HG03066 (cell line): ENCODE data around the gene LMO7.
"Not testable (repeated sequence)": the region's sequence is repeated elsewhere in the genome, so short reads cannot be mapped to it uniquely, and the experiment has no call there.

Experiments
- ATAC-seq: cut with Tn5 transposase; IDR thresholded peaks from one replicate; pipeline ENCODE4 v1.9.1; 2021; ENCODE audit warnings: low read depth; ENCODE audit not compliant: unreplicated experiment

LMO7 gene

DNA sequence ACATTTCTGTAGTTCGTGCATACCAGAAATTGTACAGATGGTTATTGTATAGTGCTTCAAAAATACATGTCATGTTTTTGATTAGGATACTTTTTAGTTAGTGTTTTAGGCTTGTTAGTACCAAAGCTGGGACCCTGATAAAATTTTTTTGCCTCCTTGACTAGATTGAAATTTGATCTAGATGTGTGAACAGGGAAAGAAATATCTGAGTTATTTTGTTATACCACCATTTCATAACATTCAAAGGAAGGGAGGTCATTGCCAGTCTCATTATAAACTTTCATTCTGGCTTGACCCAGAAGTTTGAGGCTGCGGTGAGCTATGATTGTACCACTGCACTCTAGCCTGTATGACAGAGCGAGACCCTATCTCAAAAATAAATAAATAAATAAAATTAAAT, 9.0 kb downstream of the LMO7 start:
- no peak for ATAC-seq

DNA sequence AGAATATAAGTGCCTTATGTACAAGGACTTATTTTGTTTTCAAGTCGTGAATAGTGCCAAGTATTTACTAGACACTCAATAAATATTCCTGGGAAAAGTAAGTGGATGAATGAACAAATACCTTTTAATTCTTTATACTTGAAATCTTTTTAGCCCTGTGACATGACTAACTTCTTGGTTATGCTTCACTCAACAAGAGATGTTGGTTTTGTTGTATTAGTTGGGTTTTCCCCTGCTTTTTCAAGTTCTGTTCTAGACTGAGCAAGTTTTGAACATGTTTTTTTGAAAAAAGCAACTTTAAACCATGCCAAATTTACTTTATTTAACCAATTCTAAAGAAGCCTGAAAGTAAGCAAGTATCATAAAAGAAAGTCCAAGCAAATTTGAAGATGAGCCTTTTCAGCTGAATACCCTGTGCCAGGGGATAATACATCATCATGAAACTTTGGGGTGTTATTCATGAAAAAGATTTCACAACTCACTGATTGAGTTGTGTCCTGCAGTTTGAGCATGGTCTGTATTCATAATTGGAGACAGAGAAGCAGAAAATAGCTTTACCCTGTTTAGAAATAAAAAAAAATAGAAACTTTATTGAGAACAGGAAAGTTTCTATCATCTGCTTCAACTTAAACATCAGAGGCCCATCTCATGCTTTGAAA, 11.1 kb downstream of the LMO7 start:
- peak; percentile 81 for ATAC-seq

DNA sequence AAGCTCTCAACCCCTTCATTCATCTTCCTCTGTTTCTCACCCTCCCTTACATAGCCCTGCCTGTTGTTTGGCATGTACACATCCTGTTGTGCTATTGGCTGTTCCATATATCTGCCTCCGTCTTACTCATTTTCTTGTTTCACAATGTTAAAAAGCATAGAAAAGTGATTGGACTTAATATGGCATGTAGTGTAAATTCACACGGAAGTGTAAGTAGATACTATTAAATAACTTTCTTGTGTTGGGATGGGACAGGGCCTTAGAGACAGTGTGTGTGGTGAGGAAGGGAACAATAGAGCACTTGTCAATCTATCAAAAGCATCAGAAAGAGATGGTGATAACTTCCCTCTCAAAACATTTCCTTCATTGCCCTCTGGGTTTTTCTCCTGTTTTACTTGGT, 12.3 kb downstream of the LMO7 start:
- ATAC-seq: no peak

DNA sequence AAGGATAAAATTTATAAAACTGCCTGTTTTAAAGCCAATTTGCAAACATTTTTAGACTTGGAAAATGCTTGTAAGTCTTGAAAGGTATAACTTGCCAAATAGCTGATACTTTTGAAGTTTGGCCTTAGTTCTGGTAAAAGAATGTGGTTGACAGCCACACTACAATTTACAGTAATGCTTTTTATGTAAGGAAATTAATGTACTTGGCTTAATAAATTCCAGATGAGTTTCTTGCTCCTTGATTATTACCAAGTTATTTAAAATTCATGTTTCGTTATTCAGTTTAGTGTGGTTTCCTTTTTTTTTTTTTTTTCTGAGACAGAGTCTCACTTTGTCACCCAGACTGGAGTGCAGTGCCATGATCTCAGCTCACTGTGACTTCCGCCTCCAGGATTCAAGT, 14.9 kb downstream of the LMO7 start:
- no peak for ATAC-seq

DNA sequence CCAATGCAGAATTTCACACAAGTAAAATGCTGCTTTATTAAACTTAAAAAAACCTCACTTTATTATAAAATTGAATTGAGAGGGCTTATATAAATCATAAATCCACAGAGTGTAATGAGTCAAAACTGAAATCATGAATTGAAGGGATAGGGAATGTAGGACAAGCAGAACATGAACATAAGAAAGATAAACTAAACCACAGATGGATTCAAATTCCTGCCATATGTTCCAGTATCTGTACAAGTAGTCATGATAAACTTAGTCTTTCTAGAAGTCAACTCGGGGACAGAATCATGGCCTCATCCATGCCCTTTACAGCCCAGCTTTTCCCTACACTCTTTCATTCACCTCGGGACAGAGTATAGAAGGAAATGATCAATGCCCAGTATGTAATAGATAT, 16.6 kb downstream of the LMO7 start:
- ATAC-seq: no peak

DNA sequence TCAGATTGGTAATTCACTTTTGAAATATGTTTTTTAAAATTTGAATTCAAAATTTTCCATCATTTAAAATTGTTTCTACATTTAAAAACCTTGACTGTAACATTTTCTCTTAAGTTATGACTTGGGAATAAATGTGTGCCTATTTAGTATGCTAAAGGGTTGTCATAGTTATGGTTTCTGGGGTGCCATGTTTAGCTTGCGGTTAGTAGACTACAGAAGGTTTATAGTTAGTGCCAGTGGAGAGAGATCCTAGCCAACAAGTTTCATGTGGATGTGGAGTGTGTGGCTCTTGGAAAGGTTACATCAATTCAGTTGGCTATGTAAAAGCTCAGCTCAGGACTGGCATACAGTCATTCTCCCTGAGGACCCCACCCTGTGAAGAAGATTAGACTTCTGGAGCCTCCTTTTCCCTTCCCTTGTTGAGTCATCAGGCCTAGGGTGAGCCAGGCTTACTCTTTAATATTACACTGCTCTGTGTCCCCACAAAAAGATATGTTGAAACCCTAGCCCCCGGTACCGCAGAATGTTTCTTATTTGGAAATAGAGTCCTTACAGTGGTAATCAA, 20.4 kb downstream of the LMO7 start:
- no peak for ATAC-seq

DNA sequence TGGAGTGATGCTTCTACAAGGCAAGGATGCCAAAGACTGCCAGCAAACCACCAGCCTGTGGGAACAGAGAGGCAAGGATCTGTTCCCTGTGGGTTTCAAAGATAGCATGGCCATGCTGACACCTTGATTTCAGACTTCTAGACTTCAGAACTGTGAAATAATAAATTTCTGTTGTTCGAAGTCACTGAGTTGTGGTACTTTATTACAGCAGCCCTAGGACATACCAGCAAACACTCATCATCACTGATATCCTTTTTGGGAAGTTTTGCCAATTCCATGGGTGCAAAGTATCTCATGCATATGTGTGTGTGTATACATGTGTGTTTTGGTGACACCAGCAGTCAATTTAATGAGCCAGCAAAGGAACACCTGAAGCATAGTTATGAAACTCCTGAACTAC, 21.0 kb downstream of the LMO7 start:
- no peak for ATAC-seq

DNA sequence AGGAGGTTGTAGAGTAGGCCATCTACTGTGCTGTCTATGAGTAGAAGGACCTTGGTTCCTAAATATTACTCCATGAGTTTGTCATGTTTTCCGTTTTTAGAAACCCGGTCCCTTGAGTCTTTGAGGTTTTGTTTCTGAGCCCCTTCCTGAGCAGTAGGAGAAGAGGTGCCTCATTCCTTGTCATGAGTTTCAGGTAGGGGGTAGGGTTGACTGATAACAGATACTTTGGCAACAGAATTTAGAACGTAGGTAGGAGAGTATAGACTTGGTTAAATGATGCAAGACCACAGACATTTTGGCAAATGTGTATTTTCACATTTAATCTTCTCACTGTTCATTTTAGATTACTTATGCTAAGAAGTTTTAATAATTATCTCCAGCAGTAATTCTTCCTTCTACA, 24.6 kb downstream of the LMO7 start:
- no peak for ATAC-seq

DNA sequence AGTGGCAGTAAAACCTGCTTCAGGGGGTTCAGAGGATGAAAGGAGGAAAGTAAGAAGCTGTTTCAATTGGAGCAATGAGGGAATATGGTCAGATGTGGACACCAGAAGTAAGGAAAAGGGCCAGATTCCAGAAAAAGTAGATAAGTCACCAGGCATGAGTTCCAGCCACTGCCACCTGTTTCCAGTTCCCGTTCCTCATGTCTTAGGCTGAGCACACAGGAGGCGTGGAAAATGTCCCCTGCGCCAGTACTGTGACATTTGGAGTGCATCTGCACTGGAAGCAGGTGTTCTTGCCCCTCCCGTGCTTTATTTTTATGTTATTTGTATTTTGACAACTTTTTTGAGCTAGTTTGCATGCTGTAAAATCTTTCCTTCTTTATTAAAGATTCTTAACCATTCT, 25.3 kb downstream of the LMO7 start:
- ATAC-seq: no peak

DNA sequence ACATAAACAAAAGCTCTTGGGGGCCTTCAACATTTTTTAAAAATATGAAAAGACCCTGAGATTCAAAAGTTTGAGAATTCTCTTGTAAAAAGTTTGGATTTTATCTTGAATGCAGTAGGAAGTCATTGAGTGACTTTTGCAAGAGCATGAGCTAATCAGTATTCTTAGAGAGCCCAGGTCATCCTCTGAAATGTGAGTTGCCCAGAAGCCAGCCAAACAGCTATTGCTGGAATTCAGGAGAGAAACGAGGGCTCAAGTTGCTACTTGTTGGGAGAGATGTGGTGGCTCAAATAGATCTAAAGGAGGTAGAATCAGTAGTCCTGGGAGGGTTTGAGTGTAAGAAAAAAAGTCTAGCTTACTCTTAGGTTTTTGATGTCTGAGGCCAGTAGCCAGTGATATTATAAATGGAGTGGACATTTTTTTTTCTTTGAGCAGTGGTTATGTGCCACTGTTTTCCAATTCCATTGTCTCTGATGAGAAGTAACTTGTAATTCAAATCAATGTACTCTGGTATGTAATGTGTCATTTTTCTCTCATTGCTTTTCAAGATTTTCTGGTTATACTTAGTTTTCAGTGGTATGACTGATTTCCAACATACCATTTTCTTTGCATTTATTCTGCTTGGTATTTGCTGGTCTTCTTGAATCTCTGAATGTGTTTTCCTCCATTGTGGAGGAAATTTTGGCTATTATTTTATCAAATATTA, 30.7 kb downstream of the LMO7 start:
- ATAC-seq: no peak

DNA sequence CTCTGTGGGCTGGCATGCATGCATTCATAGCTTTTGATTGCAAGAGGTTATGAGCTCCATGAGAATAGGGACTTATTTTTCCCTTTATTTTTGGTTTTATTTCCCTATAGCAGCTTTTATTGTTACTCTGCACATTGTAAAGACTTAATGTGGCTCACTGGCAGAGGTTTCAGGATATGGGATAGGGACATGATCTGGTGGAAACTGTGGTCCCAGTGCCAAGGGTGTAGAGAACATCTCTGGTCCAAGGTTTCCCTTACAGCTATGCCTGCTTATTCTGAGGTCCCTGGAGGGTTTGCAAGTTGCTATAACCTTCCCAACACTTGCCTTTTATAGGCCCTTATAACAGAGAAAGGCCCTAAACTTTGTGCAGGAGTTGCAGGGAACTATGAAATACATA, 33.6 kb downstream of the LMO7 start:
- ATAC-seq: no peak

DNA sequence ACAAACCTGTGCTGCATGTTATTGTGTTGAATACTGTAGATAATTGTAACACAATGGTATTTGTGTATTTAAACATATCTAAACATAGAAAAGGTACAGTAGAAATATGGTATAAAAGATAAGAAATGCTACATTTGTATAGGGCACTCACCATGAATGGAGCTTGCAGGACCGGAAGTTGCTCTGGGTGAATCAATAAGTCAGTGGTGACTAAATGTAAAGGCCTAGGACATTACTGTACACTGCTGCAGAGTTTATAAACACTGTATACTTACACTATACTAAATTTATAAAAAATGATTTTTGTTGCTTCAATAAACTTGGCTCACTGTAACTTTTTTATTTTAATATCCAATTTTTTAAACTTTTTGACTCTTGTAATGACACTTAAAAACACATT, 34.4 kb downstream of the LMO7 start:
- ATAC-seq: no peak

DNA sequence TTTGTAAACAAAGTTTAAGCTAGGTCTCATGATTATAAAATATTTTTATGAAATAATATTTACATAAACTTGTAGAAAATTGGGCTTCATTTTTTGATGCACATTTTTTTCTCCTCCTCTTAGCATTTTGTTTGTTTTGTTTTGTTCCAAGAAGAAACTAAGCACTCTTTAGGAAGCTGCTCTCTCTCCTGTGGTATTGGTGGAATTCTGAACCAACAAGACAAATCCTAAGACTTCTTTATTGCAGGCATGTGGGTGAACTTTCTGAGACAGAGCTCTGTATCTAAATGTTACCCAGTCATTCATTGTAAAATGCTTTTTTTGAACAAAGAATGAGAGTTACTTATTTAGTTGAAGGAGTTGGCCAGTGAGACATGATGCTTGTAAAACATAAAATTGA, 39.3 kb downstream of the LMO7 start:
- ATAC-seq: no peak

DNA sequence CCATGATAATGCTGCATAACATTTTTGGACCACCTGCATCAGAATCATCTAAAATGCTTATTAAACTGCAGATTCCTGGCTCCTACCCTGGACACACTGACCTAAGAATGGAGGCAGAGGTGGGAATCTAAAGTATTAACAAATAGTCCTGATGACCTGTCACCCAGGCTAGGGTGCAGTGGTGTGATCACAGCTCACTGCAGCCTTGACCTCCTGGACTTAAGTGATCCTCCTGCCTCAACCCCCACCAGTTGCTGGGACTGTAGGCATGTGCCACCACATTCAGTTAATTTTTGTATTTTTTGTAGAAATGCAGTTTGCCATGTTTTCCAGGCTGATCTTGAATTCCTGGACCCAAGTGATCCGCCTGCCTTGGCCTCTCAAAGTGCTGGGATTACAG, 43.3 kb downstream of the LMO7 start:
- no peak for ATAC-seq

DNA sequence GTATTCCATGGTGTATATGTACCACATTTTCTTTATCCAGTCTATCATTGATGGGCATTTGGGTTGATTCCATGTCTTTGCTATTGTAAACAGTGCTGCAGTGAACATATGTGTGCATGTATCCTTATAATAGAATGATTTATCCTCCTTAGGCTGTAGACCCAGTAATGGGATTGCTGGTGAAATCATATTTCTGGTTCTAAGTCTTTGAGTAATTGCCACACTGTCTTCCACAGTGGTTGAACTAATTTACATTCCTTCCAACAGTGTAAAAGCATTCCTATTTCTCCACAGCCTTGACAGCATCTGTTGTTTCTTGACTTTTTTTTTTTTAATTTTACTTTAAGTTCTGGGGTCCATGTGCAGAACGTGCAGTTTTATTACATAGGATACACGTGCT, 44.1 kb downstream of the LMO7 start:
- not testable (repeated sequence) for ATAC-seq

DNA sequence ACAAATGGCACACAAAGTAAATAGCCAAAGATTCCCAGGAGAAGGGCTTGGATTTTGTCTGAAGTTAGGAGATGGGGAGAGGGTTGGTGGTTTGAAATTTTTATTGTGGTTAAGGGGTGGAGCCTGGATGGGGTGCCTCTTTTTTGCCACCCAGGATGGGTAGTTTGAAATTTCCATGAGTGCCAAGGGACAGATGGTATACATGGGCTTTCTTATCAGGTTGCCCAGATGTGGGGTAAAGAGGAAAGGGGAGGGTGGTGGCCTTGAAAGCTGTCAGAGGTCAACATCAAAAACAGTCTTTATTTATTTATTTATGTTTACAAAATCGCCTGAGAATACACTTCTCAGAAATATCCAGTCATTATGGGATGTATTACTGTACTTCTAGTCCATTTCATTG, 46.2 kb downstream of the LMO7 start:
- no peak for ATAC-seq

DNA sequence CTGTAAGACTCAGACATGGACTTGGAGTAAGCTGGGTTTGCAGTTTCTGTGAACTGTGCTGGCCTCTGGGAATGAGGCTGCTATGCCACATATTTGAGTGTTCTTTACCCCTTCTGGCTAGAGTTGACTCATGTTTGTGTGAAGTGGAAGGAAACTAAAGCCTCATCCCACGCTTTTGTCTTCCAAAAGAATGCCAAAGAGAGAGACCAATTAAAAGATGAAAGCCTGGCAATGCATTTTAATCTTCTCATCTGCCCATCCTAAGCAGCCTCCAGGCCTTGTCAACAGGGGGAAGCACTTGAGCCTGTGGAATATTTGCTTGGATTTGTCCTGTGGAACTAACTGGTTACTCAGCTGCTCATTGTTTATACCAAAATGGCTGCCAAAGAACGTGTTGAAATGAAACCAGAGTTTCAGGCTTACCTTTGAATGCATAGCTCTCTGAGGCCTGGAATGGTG, 49.1 kb downstream of the LMO7 start:
- no peak for ATAC-seq

DNA sequence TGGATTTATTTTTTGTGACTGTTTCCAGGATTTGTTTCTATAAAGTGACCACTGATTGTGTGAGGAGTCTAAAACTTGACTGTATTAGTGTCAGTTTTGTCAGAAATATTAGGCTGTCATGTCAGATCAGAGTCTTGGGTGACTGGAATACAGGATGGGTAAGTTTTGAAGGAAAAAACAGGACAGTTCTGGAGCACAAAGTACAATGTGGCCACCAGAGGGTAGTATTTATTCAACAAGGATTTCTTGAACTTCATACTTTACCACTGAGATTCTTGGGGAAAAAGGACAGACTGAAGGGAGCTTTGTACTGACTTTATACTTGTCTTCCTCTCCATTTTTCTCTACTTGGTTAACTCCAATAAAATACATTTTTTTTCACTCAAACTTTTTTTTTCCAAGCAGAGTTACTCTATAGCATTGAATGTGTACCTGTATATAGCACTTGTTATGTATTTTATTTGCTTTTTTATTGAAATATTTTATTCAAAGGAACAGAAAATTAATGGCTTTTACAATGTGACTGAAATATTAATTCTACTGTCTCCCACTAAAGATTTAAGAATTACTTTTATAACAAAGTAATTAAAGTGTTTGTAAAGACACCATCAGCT, 51.1 kb downstream of the LMO7 start:
- no peak for ATAC-seq

DNA sequence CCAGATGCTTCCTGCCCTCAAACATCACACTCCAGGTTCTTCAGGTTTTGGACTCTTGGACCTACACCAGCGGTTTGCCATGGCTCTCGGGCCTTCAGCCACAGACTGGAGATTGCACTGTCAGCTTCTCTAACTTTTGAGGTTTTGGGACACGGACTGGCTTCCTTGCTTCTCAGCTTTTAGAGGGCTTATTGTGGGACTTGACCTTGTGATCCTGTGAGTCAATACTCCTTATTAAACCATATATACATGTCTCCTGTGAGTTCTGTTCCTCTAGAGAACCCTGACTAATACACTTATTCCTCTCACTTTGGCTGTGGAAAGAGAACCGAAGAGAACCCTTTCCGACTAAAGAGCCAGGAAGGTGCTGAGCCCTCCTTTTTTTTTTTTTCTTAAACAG, 53.6 kb downstream of the LMO7 start:
- no peak for ATAC-seq

DNA sequence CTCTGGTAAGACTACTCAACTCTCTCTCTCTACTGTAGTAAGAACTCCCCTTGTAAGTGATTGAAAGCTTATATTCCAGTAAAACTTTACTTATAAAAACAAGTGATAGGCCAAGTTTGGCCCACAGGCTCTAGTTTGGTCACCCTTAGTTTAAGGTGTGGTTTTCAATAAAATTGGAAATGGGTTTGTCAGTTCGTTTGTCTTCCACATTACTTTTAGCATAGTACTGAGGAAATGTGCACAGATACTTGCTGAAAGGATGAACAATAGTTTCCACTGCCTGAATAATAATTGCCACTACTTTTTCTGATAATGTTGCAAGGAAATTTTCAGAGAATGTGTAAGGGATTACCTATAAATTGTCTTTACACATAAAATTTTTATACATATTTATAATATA, 54.5 kb downstream of the LMO7 start:
- ATAC-seq: no peak

DNA sequence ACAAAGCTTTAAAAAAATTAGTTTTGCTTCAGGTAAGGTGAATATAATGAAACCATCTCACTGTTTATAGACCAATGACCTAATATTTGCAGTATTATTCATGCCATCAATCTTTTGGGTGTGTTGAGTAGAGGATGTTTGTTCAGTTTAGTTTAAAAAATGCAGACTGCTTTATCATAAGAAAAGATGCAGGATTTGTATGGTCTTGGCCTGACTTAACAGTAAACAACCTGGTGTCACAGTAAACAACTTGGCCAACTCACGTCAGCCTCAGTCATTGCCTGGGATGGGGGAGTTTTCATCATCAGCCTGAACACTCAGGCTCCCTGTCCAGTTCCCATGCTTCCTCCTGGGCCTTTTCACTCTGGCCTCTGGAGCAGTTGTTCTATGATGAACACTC, 55.1 kb downstream of the LMO7 start:
- ATAC-seq: no peak

DNA sequence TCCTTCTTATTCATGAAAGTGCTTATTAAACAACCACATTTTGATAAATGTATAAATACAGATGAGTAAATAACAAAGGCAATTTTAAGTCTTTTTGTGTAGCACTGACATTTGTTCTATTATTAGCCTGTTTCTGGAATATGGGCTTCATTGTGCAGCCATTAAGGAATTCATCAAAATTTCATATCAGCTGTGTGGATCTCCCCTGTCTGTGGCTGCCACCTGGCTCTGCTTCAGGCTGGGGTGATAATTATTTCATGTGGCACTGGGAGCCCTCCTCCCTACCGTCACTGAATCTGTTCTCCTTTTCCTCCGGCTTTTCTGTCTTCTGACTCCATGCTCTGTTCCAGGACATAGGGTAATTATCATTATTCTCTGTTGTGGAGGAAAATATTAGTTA, 57.1 kb downstream of the LMO7 start:
- no peak for ATAC-seq
